HUDEP-2 (cell line): ENCODE data around the gene ERCC6L.

Experiments used
- DNase-seq, 76 experiments: peaks; one replicate each; lab custom pipeline; 2025; ENCODE audit not compliant: unreplicated experiment in 76 of 76; lab: John Stamatoyannopoulos, UW

ERCC6L gene

GRCh38 chrX:72254816-72255215 lies 16.0 kb upstream of the ERCC6L start:
- DNase-seq, result no peak

GRCh38 chrX:72253686-72254085 lies 14.9 kb upstream of the ERCC6L start:
- no peak for DNase-seq

- DNase-seq, result peak in 2 of 76 experiments; percentile 0 to 1
Measured at GRCh38 chrX:72247206-72247942, 8.5 kb upstream of the ERCC6L start.

- DNase-seq, result peak in 47 of 76 experiments; percentile 0 to 53 (median 11)
Measured at GRCh38 chrX:72245461-72246089, 6.7 kb upstream of the ERCC6L start.

GRCh38 chrX:72243472-72243871 lies 4.6 kb upstream of the ERCC6L start:
- no peak for DNase-seq

GRCh38 chrX:72240976-72241375 lies 2.1 kb upstream of the ERCC6L start:
- DNase-seq, result no peak

- DNase-seq, result no peak
Measured at GRCh38 chrX:72238183-72238582, 644 bp downstream of the ERCC6L start.

GRCh38 chrX:72236841-72237240 lies 2.0 kb downstream of the ERCC6L start:
- DNase-seq, result no peak

GRCh38 chrX:72230290-72230689 lies 8.5 kb downstream of the ERCC6L start:
- DNase-seq, result no peak

GRCh38 chrX:72220375-72220774 lies 18.5 kb downstream of the ERCC6L start:
- DNase-seq, result peak in 4 of 76 experiments; percentile 2

GRCh38 chrX:72216973-72217372 lies 21.9 kb downstream of the ERCC6L start:
- DNase-seq, result no peak

- no peak for DNase-seq
Measured at GRCh38 chrX:72208126-72208800, 30.6 kb downstream of the ERCC6L start.

- no peak for DNase-seq
Measured at GRCh38 chrX:72207366-72207765, 31.5 kb downstream of the ERCC6L start.

GRCh38 chrX:72205706-72206105 lies 33.1 kb downstream of the ERCC6L start:
- DNase-seq, result no peak

- no peak for DNase-seq
Measured at GRCh38 chrX:72203421-72203820, 35.4 kb downstream of the ERCC6L start.

- no peak for DNase-seq
Measured at GRCh38 chrX:72202792-72203401, 35.9 kb downstream of the ERCC6L start.

GRCh38 chrX:72201836-72202536 lies 36.8 kb downstream of the ERCC6L start:
- DNase-seq, result no peak

- DNase-seq, result no peak
Measured at GRCh38 chrX:72182924-72183323, 55.9 kb downstream of the ERCC6L start.

- peak; percentile 21 to 94 (median 84) for DNase-seq
Measured at GRCh38 chrX:72181178-72182125, 57.4 kb downstream of the ERCC6L start, which contains the start of gene PIN4. PIN4 (plus strand) TSS chrX:72181757; CDS start chrX:72181786, 29 bp downstream.
